ENCODE measurements around the gene COASY.

Gene COASY

DNA sequence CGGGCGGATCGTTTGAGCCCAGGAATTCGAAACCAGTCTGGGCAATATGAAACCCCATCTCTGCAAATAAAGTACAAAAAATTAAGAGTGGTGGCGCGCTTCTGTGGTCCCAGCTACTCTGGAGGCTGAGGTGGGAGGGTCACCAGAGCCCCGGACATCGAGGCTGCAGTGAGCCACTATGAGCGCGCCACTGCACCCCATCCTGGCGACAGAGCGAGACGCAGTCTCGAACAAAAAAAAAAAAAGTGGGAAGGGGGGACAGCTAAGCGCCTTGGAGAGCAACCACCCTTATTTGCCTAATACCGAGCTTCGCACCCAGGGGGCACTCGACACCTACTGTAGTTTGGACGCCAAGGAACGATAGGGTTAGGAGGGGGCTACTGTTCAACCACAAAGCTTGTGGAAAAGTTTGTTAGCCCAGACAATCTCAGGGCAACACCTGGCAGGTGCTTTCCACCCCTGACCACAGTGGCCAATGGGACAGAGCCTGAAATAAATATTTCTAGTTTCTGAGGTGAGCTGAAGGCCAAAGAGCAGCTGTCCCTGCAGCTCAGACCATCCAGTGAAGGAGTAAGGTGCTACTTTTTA is 16.4 kb downstream of the COASY start:
- peak overlapping the region; percentile 84 to 97 (median 94) for H3K27ac ChIP-seq
- peaks cover 58 to 75% (median 69%) of the 10 kb centered on the region in 11 experiments for H3K36me3 ChIP-seq
- TF ChIP-seq Cebpa-rat (IDR thresholded peaks at IDR 0.05): no peak

DNA sequence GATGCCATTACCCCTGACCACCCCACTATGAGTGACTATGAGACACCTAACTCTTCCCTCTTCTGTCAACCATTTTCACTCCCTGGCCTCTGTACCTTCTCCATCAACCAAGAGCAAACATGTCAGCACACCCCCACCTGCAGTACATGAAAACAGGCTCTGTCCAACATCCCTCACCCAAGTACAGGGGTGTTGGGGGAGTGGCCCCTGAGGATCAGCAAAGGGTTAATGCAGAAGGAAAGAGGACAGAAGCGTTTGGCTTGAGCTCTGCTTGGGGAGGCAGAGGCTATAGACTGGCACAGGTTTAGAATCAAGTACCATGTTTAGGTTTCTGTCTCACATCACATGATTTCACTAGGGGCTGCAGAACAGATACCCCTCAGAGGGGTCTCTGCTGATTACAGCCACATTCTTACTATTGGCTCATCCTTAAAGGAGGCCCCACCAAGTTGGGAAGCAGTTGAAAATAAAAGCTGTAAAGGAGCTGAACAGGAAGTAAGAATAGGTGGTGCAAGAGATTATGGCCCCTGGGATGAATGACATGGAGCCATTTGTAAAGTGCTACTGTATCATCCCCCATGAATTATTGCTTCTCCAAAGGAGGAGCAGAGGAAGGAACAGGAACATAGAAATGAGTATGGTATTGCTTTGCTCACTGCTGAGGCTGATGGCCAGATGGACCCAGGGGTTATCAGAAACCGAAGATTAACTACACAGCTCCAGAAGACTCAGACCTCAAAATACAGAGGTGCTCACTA is 18.0 kb downstream of the COASY start:
- Histone ChIP-seq H3K4me2 (peak overlapping the region in 8 of 11 experiments; percentile 18 to 98 (median 95); a peak in 11 of 22 replicates), H3K9ac (peak overlapping the region in 5 of 11 experiments; percentile 47 to 90 (median 89); a peak in 5 of 22 replicates), H4K20me1 (peaks cover 0 to 21% (median 3%) of the 10 kb centered on the region in 11 experiments; a peak in 11 of 22 replicates), H3K36me3 (peaks cover 60 to 75% (median 69%) of the 10 kb centered on the region in 11 experiments), H3K9me3 (replicated peaks in 1 of 11) (no peaks in the 10 kb centered on the region), H3K4me3 (no peak overlapping the region), H3K4me1 (peaks cover 28 to 57% (median 43%) of the 10 kb centered on the region in 10 experiments), H3K27me3 (no peaks in the 10 kb centered on the region), H3K27ac (peak overlapping the region in 1 of 11 experiments; percentile 95; a peak in 1 of 22 replicates)
- no peak for TF ChIP-seq Cebpa-rat (IDR thresholded peaks at IDR 0.05)

More for the DNA sequence above, 16.4 kb downstream of the COASY start:
- Histone ChIP-seq H3K4me2 (peak overlapping the region; percentile 85 to 98 (median 93)), H3K4me3 (peak overlapping the region; percentile 56 to 85 (median 75)), H3K27me3 (no peaks in the 10 kb centered on the region), H3K9ac (peak overlapping the region; percentile 84 to 95 (median 90)), H3K4me1 (peaks cover 28 to 66% (median 49%) of the 10 kb centered on the region in 10 experiments), H4K20me1 (peaks cover 0 to 35% (median 14%) of the 10 kb centered on the region in 11 experiments; a peak in 17 of 22 replicates), H3K9me3 (replicated peaks in 1 of 11) (no peaks in the 10 kb centered on the region)

DNA sequence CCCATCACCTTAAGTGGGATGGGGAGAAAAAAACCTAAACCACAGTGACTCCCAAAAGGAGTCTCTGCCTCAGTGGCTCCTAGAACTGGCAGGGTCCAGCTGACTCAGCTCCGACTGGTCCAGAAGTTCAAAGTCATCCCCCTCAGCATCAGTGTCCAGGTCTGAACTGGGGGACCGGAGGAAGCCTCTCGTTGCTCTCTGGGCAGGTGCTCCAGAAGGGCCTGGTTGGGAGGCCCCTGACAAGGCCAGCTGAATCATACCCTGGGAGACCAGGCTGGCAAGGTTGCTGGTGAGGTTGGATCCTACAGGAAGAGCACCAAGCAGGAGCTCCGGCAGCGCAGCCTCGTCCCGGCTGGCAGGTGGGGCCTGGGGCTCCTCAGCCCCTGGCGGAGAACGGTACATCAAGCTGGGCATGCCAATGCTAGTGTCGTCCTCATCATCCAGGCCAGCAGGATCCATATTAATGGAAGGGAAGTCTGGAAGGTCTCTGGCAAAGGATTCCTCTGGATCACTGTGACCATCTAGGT is 19.9 kb downstream of the COASY start:
- Histone ChIP-seq H4K20me1 (peaks cover 0 to 23% (median 3%) of the 10 kb centered on the region in 11 experiments; a peak in 8 of 22 replicates), H3K27ac (no peak overlapping the region), H3K27me3 (no peaks in the 10 kb centered on the region), H3K4me2 (no peak overlapping the region), H3K36me3 (peaks cover 71 to 77% (median 74%) of the 10 kb centered on the region in 11 experiments), H3K9ac (peak overlapping the region in 3 of 11 experiments; percentile 3 to 16 (median 5); a peak in 2 of 22 replicates), H3K4me3 (no peak overlapping the region), H3K9me3 (replicated peaks in 1 of 11) (no peaks in the 10 kb centered on the region), H3K4me1 (peaks cover 17 to 59% (median 28%) of the 10 kb centered on the region in 10 experiments)
- TF ChIP-seq Cebpa-rat (IDR thresholded peaks at IDR 0.05): no peak

DNA sequence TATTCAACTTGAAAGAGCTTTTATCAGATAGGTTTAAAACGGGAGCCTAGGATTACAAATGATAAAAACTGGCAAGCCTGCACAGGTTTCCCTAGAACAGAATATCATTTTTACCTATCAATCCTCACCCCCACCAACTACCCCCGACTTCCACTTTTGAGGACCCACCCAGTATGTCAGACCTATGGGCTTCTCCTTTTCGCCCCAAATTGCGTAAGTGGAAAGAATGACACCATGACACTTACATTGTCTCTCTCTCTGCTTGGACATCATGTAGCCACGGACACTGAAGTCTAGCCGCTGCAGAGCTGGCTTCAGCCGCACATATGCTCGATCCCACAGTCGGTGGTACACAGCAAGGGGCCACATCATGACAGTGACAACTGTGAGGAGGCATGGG is 22.9 kb downstream of the COASY start:
- H3K27me3 ChIP-seq: no peaks in the 10 kb centered on the region
- peaks cover 99 to 100% (median 100%) of the 10 kb centered on the region in 11 experiments for H3K36me3 ChIP-seq
- TF ChIP-seq Cebpa-rat (IDR thresholded peaks at IDR 0.05): no peak
- H3K9ac ChIP-seq: peak overlapping the region in 1 of 11 experiments; percentile 32; a peak in 1 of 22 replicates
- peak overlapping the region in 3 of 11 experiments; percentile 18 to 34 (median 23); a peak in 4 of 22 replicates for H3K27ac ChIP-seq
- H3K4me3 ChIP-seq: no peak overlapping the region
- H3K4me1 ChIP-seq: peaks cover 0 to 35% (median 8%) of the 10 kb centered on the region in 10 experiments; a peak in 14 of 20 replicates
- H4K20me1 ChIP-seq: peaks cover 0 to 35% (median 5%) of the 10 kb centered on the region in 11 experiments; a peak in 9 of 22 replicates
- no peaks in the 10 kb centered on the region for H3K9me3 ChIP-seq (replicated peaks in 1 of 11)
- H3K4me2 ChIP-seq: peak overlapping the region in 5 of 11 experiments; percentile 24 to 74 (median 44); a peak in 9 of 22 replicates

DNA sequence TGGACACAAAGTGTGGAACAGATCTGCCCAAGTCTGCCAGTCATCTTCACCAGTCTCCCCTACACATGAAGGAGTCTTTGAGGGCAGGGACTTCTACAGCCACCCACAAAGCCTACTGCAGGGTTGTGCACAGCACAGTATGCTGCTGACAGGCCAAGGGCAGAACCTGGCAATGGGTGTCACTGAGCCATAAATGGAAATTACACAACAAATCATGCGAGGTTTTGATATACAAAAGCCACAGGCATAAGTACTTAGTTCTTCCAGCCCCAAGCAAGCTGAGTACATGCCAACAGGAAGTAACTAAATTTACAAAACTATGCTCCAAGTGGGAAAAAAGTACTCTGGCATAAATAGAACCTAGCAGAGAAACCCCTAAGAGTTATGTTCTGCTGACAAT is 23.4 kb downstream of the COASY start:
- Histone ChIP-seq H3K27me3 (no peaks in the 10 kb centered on the region), H4K20me1 (peaks cover 0 to 38% (median 5%) of the 10 kb centered on the region in 11 experiments; a peak in 8 of 22 replicates), H3K4me3 (no peak overlapping the region), H3K27ac (peak overlapping the region in 3 of 11 experiments; percentile 18 to 34 (median 23); a peak in 3 of 22 replicates), H3K4me1 (peaks cover 0 to 31% (median 4%) of the 10 kb centered on the region in 10 experiments; a peak in 9 of 20 replicates), H3K4me2 (peak overlapping the region in 5 of 11 experiments; percentile 24 to 74 (median 44); a peak in 9 of 22 replicates), H3K36me3 (peaks cover 99 to 100% (median 100%) of the 10 kb centered on the region in 11 experiments), H3K9me3 (replicated peaks in 1 of 11) (no peaks in the 10 kb centered on the region), H3K9ac (peak overlapping the region in 3 of 11 experiments; percentile 6 to 32 (median 22); a peak in 4 of 22 replicates)
- no peak for TF ChIP-seq Cebpa-rat (IDR thresholded peaks at IDR 0.05)

DNA sequence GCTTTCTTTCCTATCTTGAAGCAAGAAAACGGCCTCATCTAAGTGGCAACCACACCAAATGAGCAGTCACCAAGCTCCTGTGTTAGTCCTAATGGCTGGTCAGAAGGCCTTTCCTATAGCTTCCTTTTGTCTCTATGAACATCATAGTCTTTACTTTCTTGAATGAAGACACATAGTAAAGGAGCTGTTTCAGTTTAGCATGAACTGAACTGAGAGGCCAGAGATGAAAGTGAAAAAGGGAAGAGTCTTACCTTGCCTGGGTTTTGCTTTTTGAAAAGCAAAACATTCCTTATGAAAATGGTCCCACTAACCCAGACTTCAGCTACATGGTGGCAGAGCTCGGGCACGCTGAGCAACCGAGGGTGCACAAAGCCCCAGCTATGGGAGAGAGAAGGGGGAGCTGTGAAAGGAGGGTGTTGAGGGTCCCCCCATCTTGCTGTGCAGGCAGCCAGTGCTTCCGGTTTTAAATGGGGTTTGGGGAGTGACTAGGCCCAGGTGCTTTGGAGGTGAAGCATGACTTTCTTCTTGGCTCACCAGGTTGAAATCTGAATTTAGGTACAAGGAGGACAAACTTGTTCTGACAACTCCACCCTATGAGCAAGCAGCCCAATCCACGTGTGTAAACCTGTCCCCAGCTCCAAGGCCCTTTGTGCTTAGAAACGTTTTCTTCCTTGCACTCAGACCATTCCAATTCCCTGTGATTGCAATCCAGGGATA is 24.7 kb downstream of the COASY start:
- H3K36me3 ChIP-seq: peaks cover 100% of the 10 kb centered on the region in 11 experiments
- H3K9me3 ChIP-seq (replicated peaks in 1 of 11): no peaks in the 10 kb centered on the region
- no peak overlapping the region for H3K4me3 ChIP-seq
- no peak overlapping the region for H3K27ac ChIP-seq
- no peak for TF ChIP-seq Cebpa-rat (IDR thresholded peaks at IDR 0.05)
- H3K9ac ChIP-seq: no peak overlapping the region; a peak in 1 of 22 replicates
- H3K27me3 ChIP-seq: no peaks in the 10 kb centered on the region
- no peak overlapping the region for H3K4me2 ChIP-seq
- H3K4me1 ChIP-seq: peaks cover 0 to 28% (median 4%) of the 10 kb centered on the region in 10 experiments; a peak in 9 of 20 replicates
- peaks cover 0 to 48% (median 7%) of the 10 kb centered on the region in 11 experiments; a peak in 9 of 22 replicates for H4K20me1 ChIP-seq

DNA sequence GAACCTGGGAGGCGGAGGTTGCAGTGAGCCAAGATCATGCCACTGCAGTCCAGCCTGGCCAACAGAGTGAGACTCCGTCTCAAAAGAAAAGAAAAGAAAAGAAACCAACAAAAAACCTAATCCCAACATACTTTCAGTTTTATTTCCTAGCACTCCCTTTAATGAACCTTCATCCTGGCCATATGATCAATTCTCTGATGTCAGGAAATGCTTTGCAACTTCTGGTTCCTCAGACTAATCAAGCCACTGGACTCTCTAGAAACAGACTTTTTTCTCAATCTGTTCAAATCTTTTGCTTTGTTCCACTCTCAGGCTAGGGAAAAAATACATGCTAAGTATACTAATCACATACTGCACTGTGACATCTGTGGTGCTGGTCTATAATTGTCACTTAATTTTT is 28.9 kb downstream of the COASY start:
- no peak for TF ChIP-seq Cebpa-rat (IDR thresholded peaks at IDR 0.05)
- Histone ChIP-seq H3K27me3 (no peaks in the 10 kb centered on the region), H3K9me3 (replicated peaks in 1 of 11) (no peaks in the 10 kb centered on the region), H3K36me3 (peaks cover 67 to 92% (median 83%) of the 10 kb centered on the region in 11 experiments), H3K4me3 (no peak overlapping the region), H3K9ac (no peak overlapping the region), H3K27ac (no peak overlapping the region), H4K20me1 (peaks cover 0 to 79% (median 33%) of the 10 kb centered on the region in 11 experiments; a peak in 15 of 22 replicates), H3K4me1 (peaks cover 0 to 12% (median 0%) of the 10 kb centered on the region in 10 experiments; a peak in 6 of 20 replicates), H3K4me2 (no peak overlapping the region)

DNA sequence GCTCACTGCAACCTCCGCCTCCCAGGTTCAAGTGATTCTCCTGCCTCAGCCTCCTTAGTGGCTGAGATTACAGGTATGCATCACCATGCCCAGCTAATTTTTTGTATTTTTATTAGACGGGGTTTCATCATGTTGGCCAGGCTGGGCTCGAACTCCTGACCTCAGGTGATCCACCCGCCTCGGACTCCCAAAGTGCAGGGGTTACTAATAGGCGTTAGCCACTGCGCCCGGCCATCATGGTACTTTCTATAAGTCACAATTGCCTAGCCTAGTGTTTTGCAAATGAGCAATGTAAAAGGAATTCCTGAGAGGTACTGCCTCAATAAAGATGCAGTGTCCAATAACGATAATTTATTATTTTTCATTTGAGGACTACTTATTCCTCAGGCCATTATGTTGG is 29.5 kb downstream of the COASY start:
- Histone ChIP-seq H3K9ac (no peak overlapping the region), H3K27ac (no peak overlapping the region), H3K4me1 (peaks cover 0 to 7% (median 0%) of the 10 kb centered on the region in 10 experiments; a peak in 3 of 20 replicates), H3K27me3 (no peaks in the 10 kb centered on the region), H3K36me3 (peaks cover 64 to 92% (median 83%) of the 10 kb centered on the region in 11 experiments), H3K4me3 (no peak overlapping the region), H3K9me3 (replicated peaks in 1 of 11) (no peaks in the 10 kb centered on the region), H4K20me1 (peaks cover 0 to 80% (median 37%) of the 10 kb centered on the region in 11 experiments; a peak in 15 of 22 replicates), H3K4me2 (no peak overlapping the region)
- TF ChIP-seq Cebpa-rat (IDR thresholded peaks at IDR 0.05): no peak

Data from BLaER1 treated with 17β-estradiol and CSF1 and Interleukin-3, amounts not matched to agents 10 nM and 100 nM (cell line).